Duodenal mucosa (tissue), 2 donors: ENCODE measurements around the gene POU3F2.

Experiments
- H3K27ac ChIP-seq: one replicate; pipeline ENCODE4 v1.7.0; 2013; ENCODE audit warnings: low read depth, low read length
- H3K27me3 ChIP-seq, 2 donors: one replicate each; pipeline ENCODE4 v1.7.0; 2013; ENCODE audit warnings: low read length in 2 of 2, control low read depth in 1 of 2; ENCODE audit not compliant: insufficient read depth in 2 of 2, control insufficient read depth in 1 of 2
- H3K36me3 ChIP-seq, 2 donors: one replicate each; pipeline ENCODE4 v1.7.0; 2013; ENCODE audit warnings: low read length in 2 of 2, control low read depth in 1 of 2; ENCODE audit not compliant: insufficient read depth in 2 of 2, control insufficient read depth in 1 of 2
- H3K4me1 ChIP-seq, 2 donors: one replicate each; pipeline ENCODE4 v1.7.0; 2013; ENCODE audit warnings: low read length in 2 of 2, control low read depth in 1 of 2; ENCODE audit not compliant: insufficient read depth in 2 of 2, control insufficient read depth in 1 of 2
- H3K4me3 ChIP-seq, 2 donors: one replicate each; pipeline ENCODE4 v1.7.0; 2013; ENCODE audit warnings: low read length in 2 of 2, low read depth in 1 of 2
- H3K9ac ChIP-seq, 2 donors: one replicate each; pipeline ENCODE4 v1.7.0; 2013; ENCODE audit warnings: low read length in 2 of 2, low read depth in 1 of 2
- H3K9me3 ChIP-seq, 2 donors: one replicate each; pipeline ENCODE4 v1.7.0; 2013; ENCODE audit warnings: low read length in 2 of 2, control low read depth in 1 of 2; ENCODE audit not compliant: control insufficient read depth in 1 of 2

POU3F2 gene

DNA sequence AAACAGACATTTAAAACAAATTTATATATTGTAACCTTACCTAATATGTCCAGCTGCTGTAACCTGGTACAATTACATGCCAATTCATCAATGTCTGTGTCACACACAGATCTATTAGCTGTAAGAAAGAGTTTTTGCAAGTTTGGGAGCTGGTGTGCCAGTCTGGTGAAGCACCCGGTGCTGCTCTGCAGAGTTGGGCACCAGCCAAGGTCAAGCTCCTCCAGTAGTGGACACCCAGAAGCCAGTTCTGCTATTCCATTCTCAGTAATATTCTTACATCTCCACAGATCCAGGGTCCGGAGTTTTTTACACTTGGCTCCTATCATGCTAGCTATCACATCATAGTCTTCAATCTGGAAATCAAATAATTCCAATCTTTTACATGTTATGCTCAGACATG is 41.0 kb downstream of the POU3F2 start:
- no peaks in the 10 kb centered on the region for H3K4me1 ChIP-seq
- H3K4me3 ChIP-seq = no peak overlapping the region
- no peak overlapping the region for H3K9ac ChIP-seq
- no peaks in the 10 kb centered on the region for H3K27me3 ChIP-seq
- H3K27ac ChIP-seq = no peak overlapping the region
- no peaks in the 10 kb centered on the region for H3K9me3 ChIP-seq
- peaks cover 0 to 7% of the 10 kb centered on the region in 2 donors for H3K36me3 ChIP-seq

DNA sequence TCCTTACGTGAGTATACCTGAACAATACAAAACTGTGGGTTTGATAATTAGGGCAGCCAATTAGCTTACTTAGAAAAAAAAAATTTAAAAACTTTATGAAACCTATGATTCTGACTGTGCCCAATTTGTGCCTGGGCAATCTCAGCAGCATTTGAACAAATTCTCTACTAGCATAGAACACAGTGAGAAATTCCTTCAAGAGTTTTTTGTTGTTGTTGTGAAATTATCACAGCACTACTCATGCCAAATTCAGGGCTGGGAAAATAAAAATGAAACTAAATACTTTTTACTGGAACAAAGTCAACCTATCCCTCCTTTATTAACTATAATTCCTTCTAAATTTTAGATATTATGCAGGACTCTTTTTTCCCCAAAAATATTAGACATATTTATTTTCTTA is 42.9 kb downstream of the POU3F2 start:
- Histone ChIP-seq H3K9ac (no peak overlapping the region), H3K4me1 (no peaks in the 10 kb centered on the region), H3K27me3 (no peaks in the 10 kb centered on the region), H3K36me3 (peaks cover 0 to 9% of the 10 kb centered on the region in 2 donors), H3K9me3 (no peaks in the 10 kb centered on the region), H3K27ac (no peak overlapping the region), H3K4me3 (no peak overlapping the region)

DNA sequence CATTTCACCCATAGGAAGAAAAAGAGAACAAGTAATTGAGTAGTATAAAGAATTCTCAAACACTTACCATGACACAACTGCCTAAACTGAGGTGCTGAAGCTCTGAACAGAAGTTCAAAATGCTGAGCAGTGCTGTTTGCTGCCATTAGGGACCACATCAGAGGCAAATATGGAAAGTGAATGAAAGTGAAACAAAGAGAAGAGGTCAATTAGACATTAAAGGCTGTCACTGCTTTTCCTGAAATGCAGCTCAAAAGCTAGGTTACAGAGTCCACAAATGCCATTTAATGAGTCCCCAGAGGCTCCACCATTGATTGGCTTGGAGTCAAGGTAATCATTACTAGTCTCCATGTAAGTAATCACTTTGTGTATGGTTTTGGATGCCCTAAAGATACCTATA is 46.1 kb downstream of the POU3F2 start:
- Histone ChIP-seq H3K27ac (no peak overlapping the region), H3K9ac (no peak overlapping the region), H3K36me3 (peaks cover 0 to 9% of the 10 kb centered on the region in 2 donors)

DNA sequence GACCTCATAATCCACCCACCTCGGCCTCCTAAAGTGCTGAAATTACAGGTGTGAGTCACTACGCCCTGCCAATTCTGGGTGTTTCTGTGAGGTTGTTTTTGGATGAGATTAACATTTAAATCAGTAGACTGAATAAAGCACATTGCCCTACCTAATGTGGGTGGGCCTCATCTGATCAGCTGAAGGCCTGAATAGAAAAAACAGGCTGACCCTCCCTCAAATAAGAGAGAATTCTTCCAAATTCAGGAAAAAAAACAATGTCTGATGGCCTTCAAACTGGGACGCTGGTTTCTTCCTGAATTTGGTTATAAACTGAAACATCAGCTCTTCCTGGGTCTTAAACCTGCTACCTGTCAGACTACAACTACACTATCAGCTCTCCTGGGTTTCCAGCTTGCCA is 51.0 kb downstream of the POU3F2 start:
- peaks cover 6 to 7% of the 10 kb centered on the region in 2 donors for H3K36me3 ChIP-seq
- no peaks in the 10 kb centered on the region for H3K9me3 ChIP-seq
- H3K9ac ChIP-seq = no peak overlapping the region
- H3K4me3 ChIP-seq = no peak overlapping the region
- no peaks in the 10 kb centered on the region for H3K4me1 ChIP-seq
- no peaks in the 10 kb centered on the region for H3K27me3 ChIP-seq
- no peak overlapping the region for H3K27ac ChIP-seq

More for the DNA sequence above, 46.1 kb downstream of the POU3F2 start:
- Histone ChIP-seq H3K27me3 (no peaks in the 10 kb centered on the region), H3K4me1 (no peaks in the 10 kb centered on the region), H3K4me3 (no peak overlapping the region), H3K9me3 (no peaks in the 10 kb centered on the region)

DNA sequence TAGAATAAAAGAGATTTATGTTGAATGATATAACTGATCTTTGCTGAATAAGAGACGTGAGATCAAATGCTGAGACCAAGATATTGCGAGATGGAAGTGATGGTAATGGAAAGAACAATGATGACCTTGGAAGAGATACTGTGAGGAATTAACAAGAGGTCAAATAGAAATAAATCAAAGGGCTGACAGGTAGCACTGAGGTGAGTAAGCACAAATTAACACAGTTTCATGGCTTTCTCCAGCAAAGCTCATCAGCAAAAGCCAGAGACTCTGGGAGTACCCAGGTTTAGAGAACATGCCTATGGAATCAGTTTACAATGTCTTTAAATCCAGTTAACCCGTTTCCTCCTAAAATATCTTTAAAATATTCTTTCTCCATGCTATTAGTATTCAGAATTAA is 53.3 kb downstream of the POU3F2 start:
- Histone ChIP-seq H3K27me3 (no peaks in the 10 kb centered on the region), H3K9me3 (no peaks in the 10 kb centered on the region), H3K27ac (no peak overlapping the region), H3K9ac (no peak overlapping the region), H3K4me3 (no peak overlapping the region), H3K36me3 (peaks cover 6 to 10% of the 10 kb centered on the region in 2 donors), H3K4me1 (no peaks in the 10 kb centered on the region)
